DMS53 treated with DMSO at 0.1 percent for 48 hours (cell line): ENCODE data around the gene ATOH7.
"Not testable (repeated sequence)": the region's sequence is repeated elsewhere in the genome, so short reads cannot be mapped to it uniquely, and the experiment has no call there.

ENCODE experiments used
- DNase-seq: peaks from one replicate; lab custom pipeline; 2025; ENCODE audit not compliant: unreplicated experiment; lab: John Stamatoyannopoulos, UW

Gene ATOH7

DNA sequence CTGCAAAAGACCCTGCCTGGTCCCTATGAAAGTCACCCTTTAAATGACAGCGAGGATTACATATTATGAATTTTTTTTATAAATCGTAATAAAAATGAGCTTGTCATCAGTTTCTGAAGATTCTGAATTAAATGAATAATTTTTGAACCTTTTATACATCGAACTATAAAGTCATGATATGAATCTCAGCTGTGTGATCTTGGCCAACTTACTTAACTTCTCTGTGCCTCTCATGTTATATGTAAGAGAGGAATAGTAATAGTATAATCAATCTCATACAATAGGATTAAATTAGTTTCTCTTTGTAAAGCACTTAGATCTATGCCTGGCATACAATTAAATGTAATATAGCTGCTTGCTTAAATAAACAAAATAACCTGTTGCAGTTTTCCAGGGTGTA is 5.3 kb upstream of the ATOH7 start:
- DNase-seq = no peak

DNA sequence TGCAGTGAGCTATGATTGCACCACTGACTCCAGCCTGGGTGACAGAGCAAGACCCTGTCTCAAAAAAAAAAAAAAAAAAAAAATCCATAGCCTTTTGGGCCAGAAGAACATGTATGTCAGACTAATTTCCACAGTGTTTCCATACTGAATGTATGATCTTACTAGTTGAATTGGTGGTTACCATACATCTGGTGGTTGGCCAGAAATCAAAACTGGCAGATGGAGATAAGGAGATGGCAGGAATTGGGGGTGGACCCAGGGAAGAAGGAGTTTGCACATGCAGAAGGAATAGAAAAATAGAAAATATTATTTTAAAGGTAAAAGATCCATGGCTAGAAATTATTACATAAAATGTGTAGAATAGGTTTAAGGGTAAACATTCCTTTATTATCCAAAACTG is 3.7 kb upstream of the ATOH7 start:
- DNase-seq = no peak

DNA sequence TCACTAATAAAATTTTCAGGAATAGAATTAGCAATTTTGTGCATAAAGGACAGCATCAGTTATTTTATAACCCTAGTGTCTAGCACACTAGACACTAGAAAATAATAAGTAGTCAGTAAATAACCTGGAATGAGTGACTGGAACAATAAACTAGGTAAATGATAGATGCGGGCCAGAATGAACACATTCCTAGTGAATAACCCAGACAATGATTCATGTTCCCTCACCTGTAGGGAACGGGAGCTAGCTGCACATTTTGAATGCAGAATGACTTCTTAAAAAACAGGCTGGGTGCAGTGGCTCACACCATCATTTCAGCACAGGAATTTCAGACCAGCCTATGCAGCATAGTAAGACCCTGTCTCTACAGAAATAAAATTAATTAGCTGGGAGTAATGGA is 3.2 kb upstream of the ATOH7 start:
- no peak for DNase-seq

DNA sequence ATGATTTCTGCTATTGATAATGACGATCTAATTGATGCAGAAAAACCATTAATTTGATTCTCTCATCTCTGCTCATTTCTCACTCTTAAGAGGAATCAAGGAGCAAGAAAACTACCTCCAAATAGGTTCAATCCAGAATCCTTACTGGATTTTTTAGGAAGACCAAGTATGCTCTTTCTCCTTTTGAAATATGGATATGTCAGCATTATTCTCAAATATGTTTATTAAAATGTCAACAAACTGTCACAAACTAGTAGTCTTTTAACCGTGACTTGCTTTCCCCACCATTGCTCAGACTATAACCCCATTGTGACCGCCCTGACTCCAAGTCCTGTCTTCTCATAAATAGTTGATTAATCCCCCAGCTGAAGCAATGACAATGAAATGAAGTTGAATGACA is 1.1 kb upstream of the ATOH7 start:
- no peak for DNase-seq

DNA sequence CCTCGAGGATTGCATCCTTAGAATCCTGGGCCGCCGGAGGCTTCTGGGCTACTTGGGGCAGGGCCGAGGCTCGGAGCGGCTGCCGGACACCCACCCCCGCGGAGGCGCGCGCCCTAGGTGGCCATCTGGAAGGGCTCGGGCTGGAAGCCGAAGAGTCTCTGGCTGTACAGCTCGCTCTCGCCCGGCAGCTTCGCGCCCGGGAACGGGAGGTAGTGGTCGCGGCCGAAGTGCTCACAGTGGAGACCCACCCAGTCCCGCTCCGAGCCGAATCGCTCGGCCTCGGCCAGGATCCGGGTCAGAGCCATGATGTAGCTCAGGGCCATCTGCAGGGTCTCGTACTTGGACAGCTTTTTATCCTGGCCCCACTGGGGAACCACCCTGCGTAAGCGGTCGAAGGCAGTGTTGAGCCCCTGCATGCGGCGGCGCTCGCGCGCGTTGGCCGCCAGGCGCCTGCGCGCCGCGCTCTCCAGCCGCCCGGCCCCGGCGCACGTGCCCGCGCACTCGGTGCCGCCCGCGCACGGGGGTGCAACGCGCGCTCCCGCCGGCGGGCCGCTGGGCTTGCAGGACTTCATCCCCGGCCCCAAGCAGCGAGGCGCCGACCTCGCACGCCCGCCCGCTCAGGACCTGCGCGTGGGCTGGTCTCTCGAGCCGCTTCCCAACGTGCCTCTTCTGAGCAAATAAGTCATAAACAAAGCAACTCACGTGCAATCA is 652 bp downstream of the ATOH7 start:
- DNase-seq = peak; percentile 71

DNA sequence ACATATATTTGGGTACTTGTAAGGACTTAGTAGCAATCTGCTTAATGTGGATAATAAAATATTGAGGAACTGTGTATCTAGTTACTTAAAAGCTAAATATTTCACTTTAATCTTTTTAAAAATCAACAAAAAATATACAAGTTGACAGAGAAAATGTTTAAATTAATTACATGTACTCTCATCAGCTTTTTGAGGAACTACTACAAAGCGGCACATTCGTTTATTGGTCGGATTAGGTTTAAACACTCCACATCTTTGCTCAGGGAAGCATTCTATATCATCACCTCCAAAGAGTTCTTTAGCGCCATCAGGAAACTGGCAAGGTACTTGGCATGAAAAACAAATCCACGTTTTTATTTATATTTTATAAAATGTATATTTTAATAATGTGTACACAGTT is 1.6 kb downstream of the ATOH7 start:
- DNase-seq = no peak

DNA sequence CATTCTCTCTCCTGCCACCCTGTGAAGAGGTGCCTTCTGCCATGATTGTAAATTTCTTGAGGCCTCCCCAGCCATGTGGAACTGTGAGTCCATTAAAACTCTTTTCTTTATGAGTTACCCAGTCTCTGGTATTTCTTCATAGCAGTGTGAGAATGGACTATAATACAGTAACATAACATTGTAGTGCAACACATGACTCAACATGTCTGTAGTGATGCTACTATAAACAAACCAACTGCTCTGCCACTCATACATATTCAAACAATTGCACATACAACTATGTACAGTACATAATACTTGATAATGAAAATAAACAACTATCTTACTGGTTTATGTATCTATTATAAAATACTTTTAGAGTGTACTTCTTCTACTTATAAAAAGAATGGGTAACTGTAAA is 7.1 kb downstream of the ATOH7 start:
- no peak for DNase-seq

DNA sequence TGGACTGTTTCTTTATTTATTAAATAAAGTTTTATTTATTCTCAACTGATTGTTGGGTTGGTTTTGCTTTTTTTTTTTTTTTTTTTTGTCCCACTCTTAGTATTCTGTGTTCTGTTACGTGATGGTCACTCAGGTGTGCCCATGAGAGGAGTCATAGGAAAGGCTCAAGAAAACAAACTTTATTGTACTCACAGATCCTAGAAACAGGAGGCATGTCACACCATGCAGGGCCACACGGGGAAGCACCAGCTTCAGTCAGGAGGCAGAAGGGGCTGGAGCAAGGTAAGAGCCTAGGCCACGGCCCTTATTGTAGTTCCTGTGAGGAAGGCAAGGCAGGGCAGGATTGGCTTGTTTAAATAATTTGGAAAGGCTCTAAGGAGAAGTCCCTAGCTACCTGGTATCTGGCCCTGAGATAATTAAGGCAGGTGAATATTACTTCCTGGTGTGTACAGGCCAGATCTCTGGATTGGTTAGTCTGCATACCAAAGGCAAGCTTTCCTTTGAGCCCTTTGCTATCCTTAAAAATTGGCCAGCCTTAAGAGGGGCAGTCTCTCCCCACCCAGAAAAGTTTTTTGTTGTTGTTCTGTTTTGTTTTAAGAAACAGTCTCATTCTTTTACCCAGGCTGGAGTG is 8.3 kb downstream of the ATOH7 start:
- DNase-seq = no peak

DNA sequence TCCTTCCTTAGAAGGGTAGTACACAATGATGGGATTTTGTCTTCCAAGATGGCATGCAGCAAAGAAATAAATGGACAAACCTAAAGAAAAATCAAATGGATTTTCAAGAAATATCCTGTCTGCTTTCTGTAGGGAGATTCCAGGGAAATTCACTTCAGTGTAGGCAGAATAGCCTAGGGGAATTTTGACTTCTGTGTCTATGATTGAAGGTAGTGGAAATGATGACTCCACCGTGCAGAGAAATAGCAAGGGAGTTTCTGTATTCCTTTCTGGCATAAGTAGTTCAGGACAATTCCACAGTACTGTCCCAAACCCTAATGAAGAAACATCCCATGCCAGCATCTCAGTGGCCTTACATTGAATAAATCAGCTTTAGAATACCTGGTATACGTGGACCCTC is 9.5 kb downstream of the ATOH7 start:
- no peak for DNase-seq

DNA sequence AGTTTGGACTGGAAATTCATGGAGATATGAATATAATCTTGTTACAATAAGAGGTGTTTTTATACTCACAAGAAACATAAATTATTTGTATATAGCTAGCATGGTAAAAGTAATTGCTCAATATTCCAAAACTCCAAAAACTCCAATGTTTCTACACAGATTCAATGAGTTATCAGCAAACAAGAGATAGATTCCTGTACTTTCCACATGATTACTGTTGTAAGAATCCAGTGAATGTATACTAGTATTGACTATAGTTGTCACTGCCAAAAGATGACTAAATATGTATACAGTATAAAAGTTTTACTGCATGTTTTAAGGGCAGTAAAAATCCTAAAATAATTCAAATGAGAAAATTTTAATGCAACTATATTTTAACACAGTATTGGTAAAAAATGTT is 10.7 kb downstream of the ATOH7 start:
- no peak for DNase-seq

DNA sequence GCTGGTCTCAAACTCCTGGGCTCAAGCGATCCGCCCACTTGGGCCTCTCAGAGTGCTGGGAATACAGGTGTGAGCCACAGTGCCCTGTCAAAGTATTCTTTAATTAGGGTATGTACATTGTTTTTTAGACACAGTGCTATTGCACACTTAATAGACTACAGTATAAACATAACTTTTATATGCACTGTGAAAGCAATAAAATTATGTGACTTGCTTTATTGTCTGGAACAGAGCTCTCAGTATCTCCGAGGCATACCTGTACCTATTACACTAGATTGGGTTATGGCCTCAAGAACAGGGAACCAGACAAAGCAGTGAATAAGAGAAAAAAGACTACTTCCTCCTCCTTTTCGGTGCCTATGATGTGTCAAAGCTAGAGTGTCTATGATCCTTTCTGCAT is 13.1 kb downstream of the ATOH7 start:
- DNase-seq = no peak

DNA sequence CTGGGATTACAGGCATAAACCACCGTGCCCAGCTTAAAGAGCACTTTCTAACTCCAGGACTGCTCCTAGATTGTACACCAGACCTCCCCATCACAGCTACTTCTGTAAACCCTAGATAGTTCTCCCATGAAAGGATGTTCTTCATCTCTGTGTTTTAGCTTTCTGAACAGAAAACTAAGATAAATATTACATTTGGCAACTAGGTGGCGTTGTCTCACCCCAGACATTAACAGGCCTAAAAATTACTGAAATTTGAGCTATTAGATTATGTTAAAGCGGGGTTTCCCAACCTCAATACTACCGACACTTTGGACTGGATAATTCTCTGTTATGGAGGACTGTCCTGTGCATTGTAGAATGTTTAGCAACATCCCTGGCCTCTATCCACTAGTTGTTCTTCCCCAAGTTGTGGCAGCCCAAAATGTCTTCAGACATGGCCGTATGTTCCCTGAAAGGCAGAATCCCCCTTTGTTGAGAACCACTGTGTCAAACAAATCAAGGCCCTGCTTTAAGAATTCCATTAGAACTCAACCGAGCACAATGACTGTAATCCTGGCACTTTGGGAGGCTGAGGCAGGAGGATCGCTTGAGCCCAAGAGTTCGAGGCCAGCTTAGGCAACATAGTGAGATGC is 19.1 kb downstream of the ATOH7 start:
- DNase-seq = peak; percentile 37

DNA sequence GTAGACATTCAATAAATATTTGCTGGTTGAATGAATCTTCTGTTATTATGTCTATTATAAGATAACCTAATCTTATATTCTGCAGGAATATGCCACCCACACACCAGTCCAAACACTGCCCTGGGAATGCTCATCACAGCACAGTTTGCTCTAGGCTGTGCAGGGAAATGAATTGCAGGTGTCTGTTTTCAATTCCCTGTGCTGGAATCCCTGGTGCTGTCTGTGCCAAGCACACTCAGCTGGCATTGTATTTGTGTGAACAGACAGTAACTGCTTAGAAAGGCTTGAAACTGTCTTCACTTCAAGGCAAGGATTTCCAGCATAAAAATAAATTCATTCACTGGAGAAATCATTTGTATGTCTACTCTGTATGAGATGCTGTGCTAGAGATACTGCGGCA is 20.2 kb downstream of the ATOH7 start:
- DNase-seq = no peak

DNA sequence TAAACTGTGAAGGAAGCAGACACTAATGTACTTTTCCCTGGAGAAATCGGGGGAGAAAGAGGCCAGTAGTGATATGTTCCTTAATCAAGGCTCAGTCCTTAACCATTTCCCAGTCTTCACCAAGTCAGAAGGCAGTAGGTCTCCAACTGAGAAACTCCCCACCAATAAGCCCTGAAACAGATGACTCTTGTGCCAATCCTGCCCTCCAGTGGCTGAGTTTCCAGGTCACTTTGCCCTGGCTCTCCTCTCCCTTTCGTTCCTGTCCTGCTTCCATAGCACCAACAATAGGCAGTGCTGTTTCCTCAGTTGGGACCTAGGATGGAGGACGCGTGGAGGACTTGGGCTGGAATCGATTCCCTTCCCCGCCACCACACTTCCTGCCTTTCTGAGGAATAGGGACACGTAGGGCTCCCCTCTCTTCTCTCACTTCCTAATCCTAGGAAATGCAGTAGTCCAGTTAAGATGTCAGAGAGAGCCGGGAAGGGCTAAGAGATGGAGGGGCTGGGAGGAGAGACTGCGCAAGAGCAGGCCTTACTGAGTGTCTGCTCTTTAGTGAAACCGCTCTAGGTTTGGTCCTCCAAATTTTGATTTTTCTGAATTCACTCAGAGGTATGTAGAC is 23.4 kb downstream of the ATOH7 start:
- DNase-seq = peak; percentile 43

DNA sequence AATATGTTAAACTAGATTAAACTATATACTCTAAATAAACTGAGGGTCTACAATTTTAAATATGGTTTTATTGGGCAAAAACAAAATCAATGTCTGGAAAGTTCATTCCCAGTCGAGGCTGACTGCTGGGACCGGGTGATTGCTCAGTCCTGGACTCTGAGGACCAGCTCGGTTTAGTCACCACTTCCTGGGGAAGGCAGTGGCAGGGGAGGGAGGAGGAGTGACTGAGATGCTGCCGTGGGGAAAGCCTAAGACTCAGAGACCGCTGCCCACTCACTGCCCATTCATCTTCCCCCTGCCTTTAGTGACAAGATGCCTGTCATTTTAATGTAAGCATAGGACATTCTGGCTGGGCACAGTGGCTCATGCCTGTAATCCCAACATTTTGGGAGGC is 29.0 kb downstream of the ATOH7 start:
- DNase-seq = no peak

DNA sequence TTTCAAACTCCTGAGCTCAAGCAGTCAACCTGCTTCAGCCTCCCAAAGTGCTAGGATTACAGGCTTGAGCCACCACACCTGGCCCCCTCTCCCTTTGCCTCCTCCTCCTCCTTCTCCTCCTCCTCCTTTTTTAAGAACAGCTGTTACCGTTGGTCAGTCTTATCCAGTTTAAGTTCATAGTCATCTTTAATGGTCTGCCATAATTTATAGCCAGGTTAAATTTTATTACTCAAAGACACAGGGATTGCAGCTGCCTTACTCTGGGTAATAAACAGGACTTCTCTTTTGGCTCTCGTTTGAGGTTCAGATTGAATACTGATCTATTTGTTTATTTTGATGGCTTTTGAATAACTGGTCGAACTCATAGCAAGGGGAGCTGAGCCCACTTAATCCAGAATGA is 35.2 kb downstream of the ATOH7 start:
- DNase-seq = no peak

DNA sequence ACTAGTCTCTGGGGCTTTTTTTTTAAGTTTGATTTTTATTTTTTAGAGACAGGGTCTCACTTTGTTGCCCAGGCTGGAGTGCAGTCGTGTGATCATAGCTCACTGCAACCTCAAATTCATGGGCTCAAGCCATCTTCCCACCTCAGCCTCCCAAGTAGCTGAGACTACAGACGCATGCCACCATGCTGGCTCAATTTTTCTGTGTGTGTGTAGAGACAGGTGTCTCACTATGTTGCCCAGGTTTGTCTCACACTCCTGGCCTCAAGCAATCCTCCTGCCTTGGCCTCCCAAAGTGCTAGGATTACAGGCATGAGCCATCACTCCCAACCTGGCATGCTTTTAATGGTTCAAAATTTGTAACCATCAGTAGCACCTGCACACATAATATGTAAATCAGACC is 36.1 kb downstream of the ATOH7 start:
- not testable (repeated sequence) for DNase-seq

DNA sequence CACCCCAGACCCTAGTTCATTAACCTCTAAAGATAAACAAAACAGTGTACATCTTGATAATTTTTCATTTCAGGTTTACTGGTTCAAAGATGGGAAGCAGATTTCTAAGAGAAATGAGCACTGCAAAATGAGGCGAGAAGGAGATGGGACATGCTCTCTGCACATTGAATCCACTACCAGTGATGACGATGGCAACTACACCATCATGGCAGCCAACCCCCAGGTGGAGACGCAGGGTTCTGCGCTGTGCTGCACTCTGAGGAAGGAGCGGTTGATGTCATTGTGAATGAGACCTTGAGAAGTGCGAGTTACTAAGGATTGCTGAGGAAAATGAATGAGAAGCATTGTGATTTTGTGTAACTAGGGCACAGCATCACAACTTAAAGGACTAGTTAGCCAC is 37.6 kb downstream of the ATOH7 start:
- DNase-seq = no peak

DNA sequence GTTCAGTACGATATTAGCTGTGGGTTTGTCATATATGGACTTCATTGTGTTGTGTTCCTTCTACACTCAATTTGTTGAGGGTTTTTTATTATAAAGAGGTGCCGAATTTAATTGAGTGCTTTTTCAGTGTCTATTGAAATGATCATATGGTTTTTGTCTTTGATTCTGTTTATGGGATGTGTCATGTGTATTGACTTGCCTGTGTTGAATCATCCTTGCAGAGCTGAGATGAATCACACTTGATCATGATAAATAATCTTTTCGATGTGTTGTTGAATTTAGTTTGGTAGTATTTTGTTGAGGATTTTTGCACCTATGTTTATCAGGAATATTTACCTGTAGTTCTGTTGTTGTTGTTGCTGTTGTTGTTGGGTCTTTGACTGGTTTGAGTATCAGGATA is 39.8 kb downstream of the ATOH7 start:
- no peak for DNase-seq

DNA sequence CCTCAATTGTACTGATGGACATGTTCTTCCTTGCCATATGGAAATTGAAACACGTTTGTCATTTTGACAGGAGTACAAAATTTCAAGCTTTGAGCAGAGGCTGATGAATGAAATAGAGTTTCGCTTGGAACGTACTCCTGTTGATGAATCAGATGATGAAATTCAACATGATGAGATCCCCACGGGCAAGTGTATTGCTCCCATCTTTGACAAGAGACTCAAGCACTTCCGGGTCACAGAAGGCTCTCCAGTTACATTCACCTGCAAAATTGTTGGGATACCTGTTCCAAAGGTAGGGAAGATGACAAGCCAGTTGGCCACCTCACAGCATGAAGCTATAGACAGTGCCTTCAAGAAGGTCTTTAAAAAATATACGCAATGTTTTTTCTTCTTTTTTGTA is 43.1 kb downstream of the ATOH7 start:
- no peak for DNase-seq

DNA sequence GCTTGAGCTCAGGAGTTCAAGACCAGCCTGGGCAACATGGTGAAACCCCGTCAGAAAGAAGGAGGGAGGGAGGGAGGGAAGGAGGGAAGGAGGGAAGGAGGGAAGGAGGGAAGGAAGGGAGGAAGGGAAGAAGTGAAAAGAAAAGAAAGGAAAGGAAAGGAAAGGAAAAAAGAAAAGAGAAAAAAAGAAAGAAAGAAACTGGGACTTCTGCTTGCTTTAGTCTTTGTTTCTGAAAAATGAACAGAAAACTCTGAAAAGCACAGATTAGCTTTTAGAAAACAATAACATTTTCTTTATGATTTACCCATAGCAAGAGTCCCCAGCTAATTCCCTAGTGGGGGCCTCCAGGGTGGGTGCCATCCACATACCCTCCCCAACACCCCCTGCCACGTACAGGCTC is 46.8 kb downstream of the ATOH7 start:
- DNase-seq = no peak

DNA sequence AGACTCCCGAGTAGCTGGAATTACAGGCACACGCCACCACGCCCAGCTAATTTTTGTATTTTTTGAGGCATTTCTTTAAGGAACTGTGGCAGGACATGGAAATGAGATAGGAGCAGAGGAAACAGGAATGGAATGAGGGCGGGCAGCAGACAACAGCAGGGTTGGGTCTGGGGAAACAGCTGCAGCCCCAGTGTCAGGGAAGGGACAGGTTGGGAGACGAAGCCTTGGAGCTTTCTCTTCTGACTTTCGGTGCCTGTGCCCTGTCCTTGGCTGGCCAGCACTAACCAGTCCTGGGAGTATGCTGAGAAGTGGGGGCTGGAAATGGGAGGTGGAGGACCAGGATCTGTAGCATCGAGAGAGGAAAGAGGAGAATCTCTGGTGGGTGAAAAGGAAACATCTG is 47.4 kb downstream of the ATOH7 start:
- no peak for DNase-seq
